ENCODE measurements around the gene WNT2B. TPM values are rescaled to one million over a fixed set of nuclear protein-coding genes. Genes with fewer than 3 reads are reported as not detected.

The WNT2B gene
- total and polyA plus RNA-seq, 10 of the 15 experiments (the other 5 are each of a cell fraction or from before 2014, with no cell fraction given), result 0.02 to 1.1 (median 0.14) TPM

GRCh38 chr1:112529301-112529700 lies 20.5 kb downstream of the WNT2B start:
- no peak for FAIRE-seq
- in situ Hi-C loops (cut with MboI), result no loop called here
- Histone ChIP-seq H3K27me3 (replicated peaks in 1 of 2; ENCODE audit: control insufficient read depth in 2 of 2, insufficient read depth in 2 of 2, low read length in 1 of 2) (no peaks in the 10 kb centered on the region), H2AFZ (ENCODE audit: control insufficient read depth, low read depth, low read length) (no peak overlapping the region), H3K27ac (ENCODE audit: control insufficient read depth, insufficient read depth) (no peak overlapping the region), H3K4me1 (ENCODE audit: control insufficient read depth, insufficient read depth, low read length) (no peaks in the 10 kb centered on the region), H3K79me2 (ENCODE audit: control insufficient read depth, insufficient read depth, low read length) (no peaks in the 10 kb centered on the region), H3K4me3 (no peak overlapping the region), H4K20me1 (ENCODE audit: control insufficient read depth, insufficient read depth) (no peaks in the 10 kb centered on the region), H3K9ac (ENCODE audit: control insufficient read depth, insufficient read depth, low read length) (no peak overlapping the region), H3K9me3 (replicated peaks; ENCODE audit: control insufficient read depth, insufficient read depth, low read length) (no peaks in the 10 kb centered on the region), H3K4me2 (ENCODE audit: control insufficient read depth, insufficient read depth) (no peak overlapping the region), H3K36me3 (ENCODE audit: control insufficient read depth in 2 of 2, insufficient read depth in 2 of 2, low read length in 1 of 2) (no peaks in the 10 kb centered on the region)
- ATAC-seq, result no peak
- ChIA-PET POLR2A (interaction anchor here (0.7 to 0.9 kb wide), 2 partner anchors 10 to 317 kb away, joined by 5 to 8 read pairs; no protein-coding TSS in a partner anchor), CTCF (interaction anchor here (0.6 to 1.5 kb wide), 4 partner anchors 9 to 338 kb away, joined by 3 to 4 read pairs (median 3); no protein-coding TSS in a partner anchor), SMC1A (ENCODE audit: uncharacterized antibody, unreplicated experiment) (interaction anchor here (3.5 kb wide), 1 partner anchor 14 kb away, joined by 16 read pairs; no protein-coding TSS in a partner anchor), RAD21 (ENCODE audit: unreplicated experiment) (interaction anchor here (0.6 kb wide), 1 partner anchor 350 kb away, joined by 3 read pairs; no protein-coding TSS in a partner anchor)
- intact Hi-C loops (cut with micrococcal nuclease; ENCODE audit: unreplicated experiment), result no loop called here
- DNase-seq (ENCODE audit: low read depth, low spot score), result no peak
- no TSS peak for BruUV-seq (replicated peaks)
- TF ChIP-seq ATF3 (IDR thresholded peaks at IDR 0.05; ENCODE audit: borderline replicate concordance, extremely low read depth, low read depth, low read length), result no peak
- TF ChIP-seq KDM1A (IDR thresholded peaks at IDR 0.05; ENCODE audit: borderline replicate concordance), result no peak
- TF ChIP-seq ELK1 (IDR thresholded peaks at IDR 0.05; ENCODE audit: low read depth, low read length), result no peak
- TF ChIP-seq REST (IDR thresholded peaks at IDR 0.05; ENCODE audit: low read depth, low read length), result no peak
- TF ChIP-seq SREBF2 (IDR thresholded peaks at IDR 0.05; ENCODE audit: low read length), result no peak
- TF ChIP-seq SKIL (IDR thresholded peaks at IDR 0.05; ENCODE audit: low read depth, poor library complexity, severe bottlenecking), result no peak
- TF ChIP-seq RFX5 (IDR thresholded peaks at IDR 0.05; ENCODE audit: low read depth, low read length), result no peak
- no peak for TF ChIP-seq POU2F2 (IDR thresholded peaks at IDR 0.05; ENCODE audit: borderline replicate concordance, low read depth, low read length)
- TF ChIP-seq NR2C1 (IDR thresholded peaks at IDR 0.05), result no peak
- TF ChIP-seq ZBTB40 (IDR thresholded peaks at IDR 0.05; ENCODE audit: borderline replicate concordance), result no peak
